GM21360 (cell line): Measurements from ENCODE around the gene SSB.
A peak's percentile ranks its signal among the peaks of the same experiment; 100 is the strongest.
"Not testable (repeated sequence)": the region's sequence is repeated elsewhere in the genome, so short reads cannot be mapped to it uniquely, and the experiment has no call there.

Experiments
- ATAC-seq: cut with Tn5 transposase; IDR thresholded peaks from one replicate; pipeline ENCODE4 v1.9.1; 2021; ENCODE audit warnings: mild to moderate bottlenecking, moderate library complexity; ENCODE audit not compliant: unreplicated experiment

The SSB gene

DNA sequence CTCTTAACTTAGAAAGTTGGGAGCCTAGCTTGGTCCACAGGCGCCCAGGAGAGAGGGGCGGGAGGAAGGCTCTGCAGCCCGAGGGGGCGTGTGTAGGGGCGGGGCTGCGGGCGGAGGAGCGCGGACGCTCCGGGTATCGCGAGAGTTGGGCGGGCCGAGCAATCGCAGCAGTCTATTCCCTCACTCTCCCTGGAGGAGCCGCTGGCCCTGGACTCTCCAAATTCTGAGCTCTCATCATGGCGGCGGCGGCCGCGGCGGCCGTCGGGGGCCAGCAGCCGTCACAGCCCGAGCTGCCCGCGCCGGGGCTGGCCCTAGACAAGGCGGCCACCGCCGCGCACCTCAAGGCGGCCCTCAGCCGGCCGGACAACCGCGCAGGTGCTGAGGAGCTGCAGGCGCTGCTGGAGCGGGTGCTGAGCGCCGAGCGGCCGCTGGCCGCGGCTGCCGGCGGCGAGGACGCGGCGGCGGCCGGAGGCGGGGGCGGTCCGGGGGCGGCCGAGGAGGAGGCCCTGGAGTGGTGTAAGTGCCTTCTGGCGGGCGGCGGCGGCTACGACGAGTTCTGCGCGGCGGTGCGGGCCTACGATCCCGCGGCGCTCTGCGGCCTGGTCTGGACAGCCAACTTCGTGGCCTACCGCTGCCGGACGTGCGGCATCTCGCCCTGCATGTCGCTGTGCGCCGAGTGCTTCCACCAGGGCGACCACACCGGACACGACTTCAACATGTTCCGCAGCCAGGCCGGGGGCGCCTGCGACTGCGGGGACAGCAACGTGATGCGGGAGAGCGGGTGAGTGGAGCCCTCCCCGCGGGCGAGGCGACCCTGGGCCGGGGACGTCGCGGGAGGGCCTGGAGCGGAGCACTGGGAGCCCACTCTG, 28.8 kb downstream of the SSB start, which contains the start of gene UBR3:
UBR3 (plus strand) TSS at position 183 of the 869 bp plus-strand sequence; CDS start at position 237, 54 bp downstream.
- peak; percentile 79 for ATAC-seq

- peak; percentile 34 for ATAC-seq
Measured at GRCh38 chr2:169828141-169828811, 29.6 kb downstream of the SSB start.

DNA sequence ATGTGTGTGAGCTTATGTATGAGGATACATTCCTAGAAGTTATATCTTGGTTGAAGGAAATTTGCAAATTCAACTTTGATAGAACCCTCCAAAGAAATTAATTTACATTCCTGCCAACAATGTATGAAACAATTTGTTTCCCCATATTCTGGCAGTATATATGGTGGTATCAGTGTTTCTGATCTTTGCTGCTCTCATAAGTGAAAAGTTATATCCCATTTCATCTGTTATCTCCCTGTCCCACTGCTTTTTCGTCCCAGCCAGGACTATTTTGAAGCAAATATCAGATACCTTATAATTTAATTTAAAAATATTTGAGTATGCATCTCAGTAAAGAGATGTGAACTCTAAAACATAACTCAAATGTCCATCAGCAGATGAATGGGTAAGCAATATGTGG, 35.7 kb downstream of the SSB start:
- ATAC-seq: no peak

GRCh38 chr2:169838743-169839489, 40.2 kb downstream of the SSB start:
- no peak for ATAC-seq

DNA sequence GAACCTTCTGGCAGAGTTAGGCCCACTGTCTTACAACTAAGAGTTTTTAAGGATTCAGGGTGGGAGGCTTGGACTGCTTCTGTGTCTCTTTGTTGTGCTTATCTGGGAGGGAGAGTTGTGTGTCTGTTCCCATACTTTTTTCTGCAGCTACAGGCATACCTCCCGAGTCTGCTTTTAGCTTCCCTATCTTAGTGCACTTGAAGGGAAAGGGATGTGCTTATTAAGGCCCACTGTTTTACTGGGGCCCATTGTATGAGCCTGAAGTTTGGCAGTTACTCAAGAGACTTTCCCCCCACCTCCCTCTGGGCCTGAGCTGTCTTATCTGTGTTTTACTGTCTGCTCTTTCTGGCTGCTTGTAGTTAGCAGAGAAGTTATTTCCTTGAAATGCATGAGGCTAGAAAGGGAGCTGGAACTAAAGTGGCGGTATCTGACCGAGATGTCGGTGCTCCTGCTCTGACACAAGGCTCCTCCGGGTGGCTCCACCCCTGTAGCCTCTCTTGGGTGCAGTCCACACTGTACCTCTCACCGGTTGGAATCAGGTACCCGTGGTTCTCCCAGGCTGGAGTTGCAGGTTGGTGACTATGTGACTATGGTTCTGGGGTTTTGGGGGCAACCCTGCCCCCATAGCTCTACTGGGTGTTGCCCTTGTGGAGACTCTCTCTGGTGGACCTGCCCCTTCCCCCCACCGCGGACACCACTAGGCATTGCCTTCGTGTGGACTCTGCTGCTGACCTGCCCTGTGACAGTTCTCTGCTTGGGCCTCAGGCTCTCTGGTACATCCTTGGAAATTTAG, 41.5 kb downstream of the SSB start:
- no peak for ATAC-seq

GRCh38 chr2:169840747-169841142, 42.1 kb downstream of the SSB start:
- no peak for ATAC-seq

- not testable (repeated sequence) for ATAC-seq
Measured at GRCh38 chr2:169841625-169842024, 43.0 kb downstream of the SSB start.

GRCh38 chr2:169845016-169845415, 46.3 kb downstream of the SSB start:
- no peak for ATAC-seq

DNA sequence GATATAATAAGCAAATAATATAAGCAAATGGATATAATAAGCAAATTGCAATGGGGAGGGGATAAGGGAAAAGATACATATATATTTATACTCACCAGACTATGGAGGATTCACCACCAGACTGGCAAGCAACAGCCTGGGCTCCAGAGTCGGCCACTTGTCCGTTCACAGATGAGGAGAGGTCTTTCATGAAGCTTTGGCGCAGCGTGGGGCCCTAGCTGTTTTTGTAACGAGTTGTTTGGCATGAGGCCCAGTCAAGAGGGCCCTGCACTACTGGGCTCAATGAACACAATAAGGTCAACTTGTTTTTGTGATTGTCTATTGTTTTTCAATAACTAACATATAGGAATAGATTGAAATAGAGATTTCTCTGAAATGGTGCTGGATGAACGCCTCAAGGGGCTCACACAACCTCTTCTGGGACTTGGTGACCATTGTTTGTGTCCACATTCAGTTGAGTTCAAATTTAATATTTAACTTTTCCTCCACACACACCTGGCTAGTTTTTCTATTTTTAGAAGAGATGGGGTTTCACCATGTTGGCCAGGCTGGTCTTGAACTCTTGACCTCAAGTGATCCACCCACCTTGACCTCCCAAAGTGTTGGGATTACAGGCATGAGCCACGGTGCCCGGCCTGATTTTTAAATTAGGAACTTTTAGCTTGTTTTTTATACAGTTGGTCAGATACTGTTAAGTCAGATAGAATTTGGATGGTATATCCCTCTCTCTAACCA, 50.5 kb downstream of the SSB start:
- ATAC-seq: not testable (repeated sequence)

DNA sequence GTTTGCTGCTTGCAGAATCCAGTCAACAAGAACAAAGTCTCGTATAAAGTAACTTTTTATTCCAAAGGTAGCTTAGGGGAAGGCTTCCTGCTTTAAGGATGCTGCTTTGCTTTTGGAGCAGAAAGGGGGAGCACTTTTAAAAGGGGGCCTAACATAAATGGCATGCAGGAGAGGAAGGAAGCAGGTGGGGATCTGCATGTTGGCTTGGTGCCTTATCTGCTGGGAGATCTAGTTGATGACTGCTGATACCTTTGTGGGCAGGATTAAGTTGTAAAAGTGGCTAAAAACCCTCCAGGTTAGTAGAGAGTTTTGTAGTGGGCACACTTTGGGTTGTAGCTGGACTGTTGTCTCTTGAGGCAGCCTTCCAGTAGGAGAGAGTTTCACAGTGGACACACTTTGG, 51.0 kb downstream of the SSB start:
- no peak for ATAC-seq

GRCh38 chr2:169853041-169853668, 54.5 kb downstream of the SSB start:
- ATAC-seq: no peak

DNA sequence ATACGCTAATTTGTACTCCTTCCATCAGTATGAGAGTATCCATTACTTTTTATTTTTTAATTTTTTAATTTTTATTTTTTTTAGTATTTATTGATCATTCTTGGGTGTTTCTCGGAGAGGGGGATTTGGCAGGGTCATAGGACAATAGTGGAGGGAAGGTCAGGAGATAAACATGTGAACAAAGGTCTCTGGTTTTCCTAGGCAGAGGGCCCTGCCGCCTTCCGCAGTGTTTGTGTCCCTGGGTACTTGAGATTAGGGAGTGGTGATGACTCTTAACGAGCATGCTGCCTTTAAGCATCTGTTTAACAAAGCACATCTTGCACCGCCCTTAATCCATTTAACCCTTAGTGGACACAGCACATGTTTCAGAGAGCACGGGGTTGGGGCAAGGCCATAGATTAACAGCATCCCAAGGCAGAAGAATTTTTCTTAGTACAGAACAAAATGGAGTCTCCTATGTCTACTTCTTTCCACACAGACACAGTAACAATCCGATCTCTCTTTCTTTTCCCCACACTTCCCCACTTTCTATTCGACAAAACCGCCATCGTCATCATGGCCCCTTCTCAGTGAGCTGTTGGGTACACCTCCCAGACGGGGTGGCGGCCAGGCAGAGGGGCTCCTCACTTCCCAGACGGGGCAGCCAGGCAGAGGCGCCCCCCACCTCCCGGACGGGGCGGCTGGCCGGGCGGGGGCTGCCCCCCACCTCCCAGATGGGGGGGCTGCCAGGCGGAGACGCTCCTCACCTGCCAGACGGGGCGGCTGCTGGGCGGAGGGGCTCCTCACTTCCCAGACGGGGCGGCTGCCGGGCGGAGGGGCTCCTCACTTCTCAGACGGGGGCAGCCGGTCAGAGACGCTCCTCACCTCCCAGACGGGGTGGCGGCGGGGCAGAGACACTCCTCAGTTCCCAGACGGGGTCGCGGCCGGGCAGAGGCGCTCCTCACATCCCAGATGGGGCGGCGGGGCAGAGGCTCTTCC, 56.9 kb downstream of the SSB start:
- not testable (repeated sequence) for ATAC-seq

- ATAC-seq: no peak
Measured at GRCh38 chr2:169859423-169859822, 60.8 kb downstream of the SSB start.

GRCh38 chr2:169860149-169860548, 61.5 kb downstream of the SSB start:
- no peak for ATAC-seq
